Coronary artery (tissue), 2 donors: ENCODE data around the gene NDUFB4.
"Not testable (repeated sequence)": the region's sequence is repeated elsewhere in the genome, so short reads cannot be mapped to it uniquely, and the experiment has no call there.

ENCODE experiments used
- DNase-seq: peaks from one replicate; pipeline ENCODE4 v3.0.0-alpha.2; 2017; ENCODE audit warnings: low spot score
- H3K27ac ChIP-seq, 2 donors: fragments of 200-600 bp; sonication (generic); one replicate each; pipeline ENCODE4 v1.5.1; 2016 to 2019
- H3K4me3 ChIP-seq: fragments of 200-600 bp; sonication (generic); 2 replicates; pipeline ENCODE4 v1.5.1; 2016; ENCODE audit warnings: mild to moderate bottlenecking, moderate library complexity
- CTCF ChIP-seq: fragments of 200-600 bp; sonication (generic); IDR thresholded peaks from one replicate; pipeline ENCODE4 v1.5.1; 2019; ENCODE audit warnings: antibody characterized with exemption

The NDUFB4 gene

GRCh38 chr3:120604382-120604781 is 8.2 kb downstream of the NDUFB4 start:
- no peak for DNase-seq

GRCh38 chr3:120604784-120605183 is 8.6 kb downstream of the NDUFB4 start:
- Histone ChIP-seq H3K27ac (no peak overlapping the region), H3K4me3 (no peak overlapping the region)
- TF ChIP-seq CTCF, result no peak
- DNase-seq, result no peak

More at GRCh38 chr3:120604382-120604781, 8.2 kb downstream of the NDUFB4 start:
- Histone ChIP-seq H3K27ac (no peak overlapping the region), H3K4me3 (no peak overlapping the region)
- TF ChIP-seq CTCF, result no peak

- no peak for TF ChIP-seq CTCF
- H3K4me3 ChIP-seq, result no peak overlapping the region
- no peak overlapping the region for H3K27ac ChIP-seq
- no peak for DNase-seq
These were observed 12.4 kb downstream of the NDUFB4 start for GRCh38 chr3:120608506-120608905.

GRCh38 chr3:120614765-120615164 is 18.6 kb downstream of the NDUFB4 start:
- no peak overlapping the region for H3K4me3 ChIP-seq
- no peak for DNase-seq
- TF ChIP-seq CTCF, result no peak
- H3K27ac ChIP-seq, result no peak overlapping the region

- DNase-seq, result no peak
- Histone ChIP-seq H3K27ac (peak overlapping the region in 1 of 2 donors; percentile 36), H3K4me3 (no peak overlapping the region)
- TF ChIP-seq CTCF, result no peak
These were observed 19.9 kb downstream of the NDUFB4 start for GRCh38 chr3:120615847-120616609.

- not testable (repeated sequence) for DNase-seq, H3K4me3 ChIP-seq, H3K27ac ChIP-seq
These were observed 20.6 kb downstream of the NDUFB4 start for GRCh38 chr3:120616745-120617144.

GRCh38 chr3:120622457-120622856 is 26.3 kb downstream of the NDUFB4 start:
- Histone ChIP-seq H3K4me3 (no peak overlapping the region), H3K27ac (no peak overlapping the region)
- DNase-seq, result no peak
- no peak for TF ChIP-seq CTCF
